ENCODE results near the gene SLC17A1.

The SLC17A1 gene

DNA sequence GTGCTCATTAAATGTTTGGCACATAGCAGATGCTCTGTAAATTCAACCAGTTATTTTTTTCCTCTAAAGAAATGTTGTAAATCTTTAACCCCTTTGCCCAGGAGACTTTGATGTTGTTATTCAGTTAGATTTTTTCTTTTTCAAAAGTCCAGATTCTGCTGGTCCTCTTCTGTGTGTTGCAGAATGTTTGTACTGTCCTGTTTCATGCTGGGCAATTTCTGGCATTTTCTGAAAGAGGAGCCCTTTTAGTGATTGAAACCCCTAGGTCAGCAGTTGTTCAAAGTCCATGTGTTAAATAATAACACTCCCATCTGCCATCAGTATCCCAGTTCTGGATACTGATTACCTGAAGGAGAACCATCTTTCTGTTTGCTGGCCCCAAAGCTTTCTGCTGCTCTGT, 1.3 kb upstream of the SLC17A1 start:
- Histone ChIP-seq H3K9me3 (ENCODE audit: severe bottlenecking) (no peaks in the 10 kb centered on the region), H3K27ac (ENCODE audit: poor library complexity, severe bottlenecking) (no peak overlapping the region), H3K36me3 (ENCODE audit: low read depth) (no peaks in the 10 kb centered on the region), H3K4me3 (ENCODE audit: severe bottlenecking) (no peak overlapping the region), H3K27me3 (ENCODE audit: insufficient read depth, poor library complexity, severe bottlenecking) (peaks cover 18% of the 10 kb centered on the region), H3K4me1 (ENCODE audit: insufficient read depth, poor library complexity, severe bottlenecking) (no peaks in the 10 kb centered on the region)
- ATAC-seq (ENCODE audit: low read depth) (no peak), DNase-seq (ENCODE audit: low spot score) (no peak)
- TF ChIP-seq, protein P1, sequence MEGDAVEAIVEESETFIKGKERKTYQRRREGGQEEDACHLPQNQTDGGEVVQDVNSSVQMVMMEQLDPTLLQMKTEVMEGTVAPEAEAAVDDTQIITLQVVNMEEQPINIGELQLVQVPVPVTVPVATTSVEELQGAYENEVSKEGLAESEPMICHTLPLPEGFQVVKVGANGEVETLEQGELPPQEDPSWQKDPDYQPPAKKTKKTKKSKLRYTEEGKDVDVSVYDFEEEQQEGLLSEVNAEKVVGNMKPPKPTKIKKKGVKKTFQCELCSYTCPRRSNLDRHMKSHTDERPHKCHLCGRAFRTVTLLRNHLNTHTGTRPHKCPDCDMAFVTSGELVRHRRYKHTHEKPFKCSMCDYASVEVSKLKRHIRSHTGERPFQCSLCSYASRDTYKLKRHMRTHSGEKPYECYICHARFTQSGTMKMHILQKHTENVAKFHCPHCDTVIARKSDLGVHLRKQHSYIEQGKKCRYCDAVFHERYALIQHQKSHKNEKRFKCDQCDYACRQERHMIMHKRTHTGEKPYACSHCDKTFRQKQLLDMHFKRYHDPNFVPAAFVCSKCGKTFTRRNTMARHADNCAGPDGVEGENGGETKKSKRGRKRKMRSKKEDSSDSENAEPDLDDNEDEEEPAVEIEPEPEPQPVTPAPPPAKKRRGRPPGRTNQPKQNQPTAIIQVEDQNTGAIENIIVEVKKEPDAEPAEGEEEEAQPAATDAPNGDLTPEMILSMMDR (IDR thresholded peaks at IDR 0.05; ENCODE audit: poor library complexity, severe bottlenecking): no peak

GRCh38 chr6:25832670-25833069, 818 bp upstream of the SLC17A1 start:
- Histone ChIP-seq H3K27ac (ENCODE audit: poor library complexity, severe bottlenecking) (no peak overlapping the region), H3K4me3 (ENCODE audit: severe bottlenecking) (no peak overlapping the region), H3K9me3 (ENCODE audit: severe bottlenecking) (no peaks in the 10 kb centered on the region), H3K4me1 (ENCODE audit: insufficient read depth, poor library complexity, severe bottlenecking) (no peaks in the 10 kb centered on the region), H3K27me3 (ENCODE audit: insufficient read depth, poor library complexity, severe bottlenecking) (peaks cover 18% of the 10 kb centered on the region), H3K36me3 (ENCODE audit: low read depth) (no peaks in the 10 kb centered on the region)
- TF ChIP-seq, protein P1 (IDR thresholded peaks at IDR 0.05; ENCODE audit: poor library complexity, severe bottlenecking): no peak
- ATAC-seq (ENCODE audit: low read depth) (no peak), DNase-seq (ENCODE audit: low spot score) (no peak)

- TF ChIP-seq, protein P1 (IDR thresholded peaks at IDR 0.05; ENCODE audit: poor library complexity, severe bottlenecking): no peak
- ATAC-seq (ENCODE audit: low read depth) (no peak), DNase-seq (ENCODE audit: low spot score) (no peak)
- no peak overlapping the region for H3K4me3 ChIP-seq (ENCODE audit: severe bottlenecking)
- no peaks in the 10 kb centered on the region for H3K9me3 ChIP-seq (ENCODE audit: severe bottlenecking)
- H3K36me3 ChIP-seq (ENCODE audit: low read depth): no peaks in the 10 kb centered on the region
- no peaks in the 10 kb centered on the region for H3K4me1 ChIP-seq (ENCODE audit: insufficient read depth, poor library complexity, severe bottlenecking)
- peaks cover 17% of the 10 kb centered on the region for H3K27me3 ChIP-seq (ENCODE audit: insufficient read depth, poor library complexity, severe bottlenecking)
- H3K27ac ChIP-seq (ENCODE audit: poor library complexity, severe bottlenecking): no peak overlapping the region
These were observed 433 bp upstream of the SLC17A1 start for GRCh38 chr6:25832307-25832662.

- ATAC-seq (ENCODE audit: low read depth) (no peak), DNase-seq (ENCODE audit: low spot score) (no peak)
- Histone ChIP-seq H3K27ac (ENCODE audit: poor library complexity, severe bottlenecking) (no peak overlapping the region), H3K27me3 (ENCODE audit: insufficient read depth, poor library complexity, severe bottlenecking) (peaks cover 22% of the 10 kb centered on the region), H3K36me3 (ENCODE audit: low read depth) (no peaks in the 10 kb centered on the region), H3K9me3 (ENCODE audit: severe bottlenecking) (no peaks in the 10 kb centered on the region), H3K4me3 (ENCODE audit: severe bottlenecking) (no peak overlapping the region), H3K4me1 (ENCODE audit: insufficient read depth, poor library complexity, severe bottlenecking) (no peaks in the 10 kb centered on the region)
- TF ChIP-seq, protein P1 (IDR thresholded peaks at IDR 0.05; ENCODE audit: poor library complexity, severe bottlenecking): no peak
These were observed 1.4 kb downstream of the SLC17A1 start for GRCh38 chr6:25830458-25830857.

DNA sequence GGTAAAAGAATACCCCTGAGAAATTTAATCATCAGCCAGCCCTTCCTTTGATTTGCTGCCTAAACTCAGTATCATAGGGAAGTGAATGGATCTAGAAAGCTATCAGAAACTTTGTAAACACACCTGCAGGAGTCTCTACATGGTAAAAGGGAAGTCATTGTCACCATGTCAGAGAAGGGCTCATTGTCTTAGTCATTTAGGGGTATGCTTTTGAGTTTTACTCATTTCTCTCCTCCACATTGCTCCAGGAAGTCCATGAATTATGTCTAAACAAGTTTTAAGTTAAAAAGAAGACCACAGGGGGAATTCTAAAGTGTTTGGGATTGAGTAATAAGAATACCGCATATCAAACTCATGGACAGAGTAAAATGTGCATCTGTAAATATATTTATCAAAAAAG, 2.5 kb downstream of the SLC17A1 start:
- no peak for DNase-seq (ENCODE audit: low spot score)
- Histone ChIP-seq H3K4me1 (ENCODE audit: insufficient read depth, poor library complexity, severe bottlenecking) (no peaks in the 10 kb centered on the region), H3K27me3 (ENCODE audit: insufficient read depth, poor library complexity, severe bottlenecking) (peaks cover 27% of the 10 kb centered on the region), H3K36me3 (ENCODE audit: low read depth) (no peaks in the 10 kb centered on the region), H3K9me3 (ENCODE audit: severe bottlenecking) (no peaks in the 10 kb centered on the region), H3K4me3 (ENCODE audit: severe bottlenecking) (no peak overlapping the region), H3K27ac (ENCODE audit: poor library complexity, severe bottlenecking) (no peak overlapping the region)
- no peak for ATAC-seq (ENCODE audit: low read depth)
- TF ChIP-seq, protein P1 (IDR thresholded peaks at IDR 0.05; ENCODE audit: poor library complexity, severe bottlenecking): no peak

All from RWPE2 (cell line).